CD14-positive monocyte (primary cell): ENCODE results near the gene CCP110. TPM values are rescaled to one million over a fixed set of nuclear protein-coding genes. Genes with fewer than 3 reads are reported as not detected.
A peak's percentile ranks its signal among the peaks of the same experiment; 100 is the strongest.

Experiments
- DNase-seq, 3 donors: peaks; one replicate each; pipeline ENCODE4 v3.0.0-alpha.2; 2011 to 2022
- H2AFZ ChIP-seq: 2 replicates; pipeline ENCODE4 v1.6.0; 2012; ENCODE audit warnings: mild to moderate bottlenecking, low read depth, low read length, inconsistent platforms; ENCODE audit not compliant: insufficient read depth, poor library complexity, severe bottlenecking
- H3K27ac ChIP-seq, 2 donors: 1 replicate in 1 of 2; 2 replicates in 1 of 2; pipeline ENCODE4 v1.5.1; 2012 to 2013; ENCODE audit warnings: low read length in 2 of 2, control low read depth in 1 of 2, inconsistent platforms in 1 of 2, low read depth in 1 of 2, mild to moderate bottlenecking in 1 of 2
- H3K27me3 ChIP-seq, 2 donors: one replicate each; pipeline versions ENCODE4 v1.6.0 to v1.6.1; 2011 to 2013; ENCODE audit warnings: low read length in 2 of 2; ENCODE audit not compliant: control insufficient read depth in 2 of 2, insufficient read depth in 2 of 2
- H3K36me3 ChIP-seq, 2 donors: replicated peaks in 1 of 2; 1 replicate in 1 of 2; 2 replicates in 1 of 2; pipeline versions ENCODE4 v1.5.1 to v1.6.1; 2012 to 2013; ENCODE audit warnings: low read length in 2 of 2, control low read depth in 1 of 2, inconsistent platforms in 1 of 2, mild to moderate bottlenecking in 1 of 2; ENCODE audit not compliant: insufficient read depth in 2 of 2, control insufficient read depth in 1 of 2
- H3K4me1 ChIP-seq, 2 donors: 1 replicate in 1 of 2; 2 replicates in 1 of 2; pipeline versions ENCODE4 v1.5.1 to v1.6.1; 2012 to 2013; ENCODE audit warnings: low read length in 2 of 2, control low read depth in 1 of 2, inconsistent platforms in 1 of 2, mild to moderate bottlenecking in 1 of 2, moderate library complexity in 1 of 2; ENCODE audit not compliant: insufficient read depth in 2 of 2, control insufficient read depth in 1 of 2
- H3K4me2 ChIP-seq: replicated peaks from 2 replicates; pipeline ENCODE3; 2012; ENCODE audit warnings: low read length, moderate library complexity, mild to moderate bottlenecking; ENCODE audit not compliant: poor library complexity, severe bottlenecking; ENCODE audit errors: extremely low read depth
- H3K4me3 ChIP-seq, 3 experiments: fragments of 200-600 bp in 1 of 3; sonication (generic) in 1 of 3; replicated peaks in 1 of 3; 1 replicate in 2 of 3; 2 replicates in 1 of 3; pipeline ENCODE4 v1.5.1; 2011 to 2013; ENCODE audit warnings: low read length in 3 of 3, mild to moderate bottlenecking in 3 of 3, control low read depth in 2 of 3, low read depth in 2 of 3, inconsistent platforms in 1 of 3, moderate library complexity in 1 of 3
- H3K79me2 ChIP-seq: 2 replicates; pipeline ENCODE4 v1.6.0; 2012; ENCODE audit warnings: mild to moderate bottlenecking, control low read depth, inconsistent platforms, low read length, moderate library complexity; ENCODE audit not compliant: insufficient read depth
- H3K9ac ChIP-seq: 2 replicates; pipeline ENCODE4 v1.6.0; 2017; ENCODE audit warnings: low read length, mild to moderate bottlenecking; ENCODE audit not compliant: insufficient read depth, poor library complexity, severe bottlenecking
- H3K9me3 ChIP-seq, 2 donors: replicated peaks in 1 of 2; 1 replicate in 1 of 2; 2 replicates in 1 of 2; pipeline versions ENCODE4 v1.5.1 to v1.6.1; 2012 to 2013; ENCODE audit warnings: low read length in 2 of 2, control low read depth in 1 of 2; ENCODE audit not compliant: control insufficient read depth in 1 of 2, insufficient read depth in 1 of 2
- H4K20me1 ChIP-seq: 2 replicates; pipeline ENCODE4 v1.6.0; 2012; ENCODE audit warnings: mild to moderate bottlenecking, low read length, control low read depth, moderate library complexity; ENCODE audit not compliant: insufficient read depth
- H3K27ac Mint-ChIP-seq, 7 donors: one replicate each; pipeline ENCODE4 v1.8.0; 2020; ENCODE audit warnings: mild to moderate bottlenecking in 7 of 7, mixed read lengths in 7 of 7, moderate library complexity in 6 of 7, inconsistent platforms in 2 of 7
- H3K27me3 Mint-ChIP-seq, 3 donors: one replicate each; pipeline ENCODE4 v1.8.0; 2021 to 2022; ENCODE audit warnings: low read depth in 3 of 3, mild to moderate bottlenecking in 3 of 3, mixed read lengths in 3 of 3, moderate library complexity in 3 of 3, inconsistent platforms in 1 of 3
- H3K36me3 Mint-ChIP-seq, 2 donors: one replicate each; pipeline ENCODE4 v1.8.0; 2020; ENCODE audit warnings: mixed read lengths in 2 of 2, inconsistent platforms in 1 of 2, mild to moderate bottlenecking in 1 of 2
- H3K4me1 Mint-ChIP-seq: one replicate; pipeline ENCODE4 v1.8.0; 2020; ENCODE audit warnings: mild to moderate bottlenecking, mixed read lengths
- H3K4me3 Mint-ChIP-seq, 2 donors: one replicate each; pipeline ENCODE4 v1.8.0; 2020; ENCODE audit warnings: mild to moderate bottlenecking in 2 of 2, mixed read lengths in 2 of 2, moderate library complexity in 1 of 2
- H3K9me3 Mint-ChIP-seq, 7 donors: one replicate each; pipeline ENCODE4 v1.8.0; 2020 to 2022; ENCODE audit warnings: mixed read lengths in 7 of 7, mild to moderate bottlenecking in 6 of 7, moderate library complexity in 6 of 7, inconsistent platforms in 2 of 7
- CTCF ChIP-seq: fragments of 200-600 bp; IDR thresholded peaks from one replicate; pipeline ENCODE4 v1.8.0; 2022; ENCODE audit warnings: antibody characterized with exemption, mild to moderate bottlenecking
- WGBS: methylation state at CpG from one replicate; pipeline ENCODE4 v1.1.5; 2013; ENCODE audit warnings: missing lambda C conversion rate; ENCODE audit not compliant: insufficient coverage; 5-methylcytosine and 5-hydroxymethylcytosine counted together
- intact Hi-C, 2 donors: fragments of 100-400 bp; cut with micrococcal nuclease; formaldehyde crosslinking; loops; one replicate each; pipeline versions ENCODE4 v1.15.0 to v1.15.1; 2023
- polyA plus RNA-seq, 3 donors: library from polyadenylated mRNA; depleted of rRNA in 1 of 3; unstranded in 2 of 3; stranded (reverse) in 1 of 3; fragments of 300-500 nt in 2 of 3; fragments of >200 nt in 1 of 3; fragmentation: Illumina TruSeq in 2 of 3; gene quantifications; 1 replicate in 2 of 3; 2 replicates in 1 of 3; pipeline ENCODE4 v1.2.3, GENCODE V29; 2012 to 2021

The CCP110 gene
- polyA plus RNA-seq, 3 donors = 3.5 to 6.2 (median 6.1) TPM

- Mint-ChIP-seq H3K4me1 (peaks cover 1% of the 10 kb centered on the region), H3K9me3 (no peaks in the 10 kb centered on the region), H3K27ac (peak overlapping the region in 1 of 7 donors; percentile 76), H3K36me3 (peaks cover 68 to 87% of the 10 kb centered on the region in 2 donors), H3K27me3 (no peaks in the 10 kb centered on the region), H3K4me3 (no peak overlapping the region)
- Histone ChIP-seq H3K27me3 (no peaks in the 10 kb centered on the region), H3K79me2 (no peaks in the 10 kb centered on the region), H3K4me1 (peaks cover 2 to 3% of the 10 kb centered on the region in 2 donors), H3K9me3 (no peaks in the 10 kb centered on the region), H4K20me1 (no peaks in the 10 kb centered on the region), H3K9ac (no peak overlapping the region), H2AFZ (no peak overlapping the region), H3K4me2 (no peak overlapping the region), H3K27ac (no peak overlapping the region), H3K36me3 (peaks cover 82 to 94% of the 10 kb centered on the region in 2 donors), H3K4me3 (no peak overlapping the region)
- DNase-seq = no peak
- 100% methylated on average over 1 of the region's 5 CpGs for WGBS
- intact Hi-C loops = loop anchor here in 1 of 2 donors (10.0 kb wide), 1 partner anchor 121 kb away; no protein-coding TSS in a partner anchor
- TF ChIP-seq CTCF = no peak
Measured at GRCh38 chr16:19505600-19506303, 18.0 kb upstream of the CCP110 start.

- peaks cover 69 to 82% of the 10 kb centered on the region in 2 donors for H3K36me3 ChIP-seq
- intact Hi-C loops = loop anchor here in 1 of 2 donors (10.0 kb wide), 1 partner anchor 122 kb away; no protein-coding TSS in a partner anchor
- no peaks in the 10 kb centered on the region for H3K27me3 Mint-ChIP-seq
Measured at GRCh38 chr16:19506965-19507364, 16.8 kb upstream of the CCP110 start.

More at GRCh38 chr16:19506965-19507364, 16.8 kb upstream of the CCP110 start:
- H3K36me3 Mint-ChIP-seq = peaks cover 61 to 75% of the 10 kb centered on the region in 2 donors
- Histone ChIP-seq H3K79me2 (peaks cover 1% of the 10 kb centered on the region), H3K4me2 (no peak overlapping the region), H3K27me3 (no peaks in the 10 kb centered on the region), H3K4me1 (peaks cover 10 to 15% of the 10 kb centered on the region in 2 donors), H2AFZ (no peak overlapping the region), H3K27ac (no peak overlapping the region), H4K20me1 (no peaks in the 10 kb centered on the region), H3K4me3 (no peak overlapping the region), H3K9ac (no peak overlapping the region), H3K9me3 (no peaks in the 10 kb centered on the region)
- WGBS = no CpG with 5 or more reads among the region's 4 CpGs
- peaks cover 8% of the 10 kb centered on the region for H3K4me1 Mint-ChIP-seq
- TF ChIP-seq CTCF = no peak
- H3K27ac Mint-ChIP-seq = peak overlapping the region in 1 of 7 donors; percentile 21
- DNase-seq = no peak
- H3K4me3 Mint-ChIP-seq = no peak overlapping the region
- H3K9me3 Mint-ChIP-seq = no peaks in the 10 kb centered on the region
